AG20443 (cell line): ENCODE results near the gene MYO16.

Experiments used
- DNase-seq: peaks from one replicate; pipeline ENCODE4 v3.0.0; 2012; ENCODE audit warnings: low spot score, mixed read lengths

MYO16 gene

DNA sequence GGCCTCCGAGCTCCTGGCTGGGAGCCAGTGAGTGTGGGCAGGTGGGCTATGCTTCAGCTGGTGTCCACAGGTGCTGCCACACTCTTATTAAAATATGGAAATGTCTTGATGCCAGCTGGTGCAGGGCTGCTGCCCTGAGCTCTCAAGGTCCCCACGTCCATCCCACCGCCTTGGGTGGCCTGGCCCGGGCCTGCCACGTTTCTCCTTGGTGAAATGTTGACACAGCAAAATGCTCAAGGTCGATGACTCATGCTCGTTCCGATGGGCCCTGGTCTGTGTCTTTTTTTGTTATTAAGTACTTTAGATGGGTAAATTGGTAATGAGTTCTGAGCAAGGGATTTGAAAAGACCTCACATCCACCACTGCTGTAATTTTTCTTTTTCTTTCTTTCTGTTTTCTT lies 524.7 kb downstream of the MYO16 start:
- DNase-seq: no peak

DNA sequence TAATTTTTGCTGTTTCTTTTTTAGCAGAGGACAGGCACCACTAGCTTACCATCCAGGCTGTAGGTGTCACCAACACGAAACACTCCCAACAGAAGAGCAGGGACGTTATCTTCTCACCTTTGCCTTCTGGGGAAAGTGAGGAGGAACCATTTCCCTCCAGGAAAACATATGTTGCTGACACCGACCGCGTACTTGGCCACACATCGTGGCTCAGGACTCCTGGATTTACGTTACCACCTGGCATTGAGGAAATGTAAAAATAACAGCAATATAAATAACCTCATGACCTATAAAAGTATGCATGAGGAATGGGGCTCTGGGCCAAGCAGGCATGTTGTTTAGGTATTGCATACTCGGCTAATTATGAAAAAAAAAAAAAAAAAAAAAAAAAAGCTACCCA lies 525.1 kb downstream of the MYO16 start:
- DNase-seq: no peak

DNA sequence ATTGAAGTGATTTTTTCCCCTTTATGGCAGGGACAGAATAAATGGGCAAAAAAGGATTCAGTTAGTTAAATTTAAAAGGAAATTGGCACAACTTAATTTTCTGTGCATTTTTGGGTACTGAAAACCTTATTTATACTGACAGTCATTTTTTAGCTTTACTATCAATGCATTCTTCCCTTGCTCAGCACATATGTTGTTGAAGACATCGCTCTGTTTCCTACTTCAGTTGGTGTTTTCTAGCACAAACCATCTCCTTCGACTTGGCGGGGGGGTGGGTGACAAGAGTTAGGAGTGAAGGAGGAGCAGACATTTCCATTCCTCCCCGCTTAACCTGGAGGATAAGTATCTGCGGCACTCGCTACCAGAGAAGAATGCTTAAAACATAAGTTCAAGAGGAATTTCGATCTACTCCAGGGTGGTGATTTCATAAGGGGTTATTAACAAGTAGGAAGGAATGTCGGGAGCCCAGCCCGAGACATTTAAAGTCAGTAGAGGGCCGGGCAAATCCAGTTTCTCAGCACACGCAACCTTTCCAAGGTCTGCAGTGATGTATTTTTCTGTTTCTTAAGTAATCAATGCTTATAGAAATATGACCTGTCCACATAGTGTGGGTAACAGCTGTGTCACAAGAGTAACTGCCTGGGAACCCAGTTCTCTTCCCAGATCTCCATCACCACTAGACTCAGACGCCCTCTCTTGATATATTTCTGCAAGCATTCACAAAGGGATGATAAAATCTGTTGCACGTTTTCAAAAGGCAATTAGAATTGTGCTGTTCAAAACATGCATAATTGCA lies 525.8 kb downstream of the MYO16 start:
- DNase-seq: peak; percentile 73

DNA sequence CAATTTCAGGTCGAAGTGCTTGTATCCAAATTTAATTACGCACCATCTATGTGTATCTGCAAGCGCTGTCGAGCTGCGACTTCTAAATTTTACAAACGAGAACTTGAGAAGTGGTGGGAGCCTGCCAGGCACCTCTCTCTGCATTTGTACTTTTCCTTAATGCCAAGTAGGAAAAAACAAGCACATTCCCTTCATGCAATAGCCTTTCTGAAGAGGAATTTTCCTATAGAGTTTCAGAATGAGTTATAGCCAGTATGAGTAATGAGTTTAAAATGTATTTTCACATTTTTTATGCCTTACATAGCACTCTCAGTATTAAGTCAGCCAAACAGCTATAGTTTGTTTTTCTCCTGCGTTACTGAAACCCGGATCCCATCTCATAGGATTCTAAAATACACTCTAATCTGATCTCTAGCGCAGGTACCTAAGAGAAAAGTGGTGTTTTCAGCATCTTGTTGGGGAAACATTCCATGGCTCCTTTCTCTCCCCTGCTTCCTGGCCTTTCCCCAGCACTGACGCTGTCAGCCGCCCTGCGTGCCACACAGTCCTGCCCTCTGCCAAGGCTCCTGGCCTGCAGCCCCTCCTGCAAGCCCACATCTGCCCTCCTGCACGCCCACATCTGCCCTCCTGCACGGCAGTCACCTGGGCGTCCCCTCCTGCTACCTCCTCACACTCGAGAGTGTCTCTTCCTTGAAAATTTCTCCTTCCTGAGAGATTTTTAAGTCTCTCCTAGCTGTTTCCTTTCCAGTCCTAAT lies 526.9 kb downstream of the MYO16 start:
- peak; percentile 56 for DNase-seq

DNA sequence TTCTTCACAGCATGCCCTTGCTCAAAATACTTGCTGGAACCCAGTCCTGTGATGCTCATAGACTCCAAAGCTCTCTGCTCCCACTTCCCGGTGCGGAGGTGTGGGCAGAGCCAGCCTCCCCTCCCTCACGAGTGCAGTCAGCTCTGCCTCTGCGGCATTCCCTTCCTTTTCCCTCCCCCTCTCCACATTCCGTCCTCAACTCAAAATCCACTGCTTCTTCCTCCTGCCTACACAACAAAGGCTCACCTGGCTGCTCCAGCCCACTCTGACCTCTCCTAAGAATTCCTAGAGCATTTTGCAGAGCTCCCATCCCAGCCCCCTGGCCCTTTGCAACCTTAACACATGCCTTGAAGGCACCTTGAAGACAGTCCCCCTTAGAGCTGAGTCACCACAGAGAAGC lies 527.9 kb downstream of the MYO16 start:
- no peak for DNase-seq

DNA sequence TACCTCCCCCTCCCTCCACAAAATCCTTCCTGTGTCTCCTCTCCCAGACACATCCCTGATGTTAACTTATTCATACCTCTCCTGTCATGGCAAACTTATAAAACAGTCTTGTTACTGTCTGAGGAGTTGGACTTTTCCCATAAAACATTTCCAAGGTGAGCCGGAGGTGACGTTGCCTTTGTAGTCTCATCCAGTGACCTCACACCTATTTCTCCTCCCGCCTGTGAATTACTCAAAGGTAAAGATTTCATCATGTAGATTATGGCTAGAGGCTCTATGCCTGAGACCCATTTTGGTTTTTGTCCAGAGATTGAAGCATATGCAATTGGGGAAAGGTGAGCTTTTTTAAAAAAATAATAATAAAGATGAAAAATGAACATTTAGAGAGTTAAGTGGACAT lies 529.0 kb downstream of the MYO16 start:
- DNase-seq: no peak

DNA sequence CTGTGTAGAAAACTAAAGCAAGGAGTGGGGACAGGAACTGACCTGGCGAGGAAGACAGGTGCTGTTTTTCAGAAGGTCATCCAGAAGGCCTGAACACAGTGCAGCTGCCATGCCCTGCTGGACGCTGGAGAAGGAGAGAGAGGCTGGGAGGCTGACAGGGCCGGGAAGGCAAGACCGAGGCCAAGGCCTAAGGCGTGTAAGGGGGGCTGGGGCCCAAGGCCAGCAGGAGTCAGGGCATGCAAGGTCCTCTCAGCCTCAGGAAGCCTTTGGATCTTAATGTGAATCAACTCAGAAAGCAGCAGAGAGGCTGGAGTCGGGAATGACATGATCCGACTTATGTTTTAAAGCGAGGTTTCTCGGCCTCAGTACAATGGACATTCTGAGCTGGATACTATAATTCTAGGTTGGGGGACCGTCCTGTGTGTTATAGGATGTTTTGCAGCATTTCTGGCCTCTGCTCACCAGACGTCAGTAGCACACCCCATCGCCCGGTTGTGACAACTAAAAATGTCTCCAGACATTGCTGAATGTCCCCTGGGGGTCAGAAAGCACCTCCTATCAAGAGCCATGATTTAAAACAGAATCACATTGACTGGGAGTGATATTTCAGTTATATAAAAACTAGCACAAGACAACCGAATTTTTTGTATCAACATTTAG lies 530.4 kb downstream of the MYO16 start:
- DNase-seq: no peak

DNA sequence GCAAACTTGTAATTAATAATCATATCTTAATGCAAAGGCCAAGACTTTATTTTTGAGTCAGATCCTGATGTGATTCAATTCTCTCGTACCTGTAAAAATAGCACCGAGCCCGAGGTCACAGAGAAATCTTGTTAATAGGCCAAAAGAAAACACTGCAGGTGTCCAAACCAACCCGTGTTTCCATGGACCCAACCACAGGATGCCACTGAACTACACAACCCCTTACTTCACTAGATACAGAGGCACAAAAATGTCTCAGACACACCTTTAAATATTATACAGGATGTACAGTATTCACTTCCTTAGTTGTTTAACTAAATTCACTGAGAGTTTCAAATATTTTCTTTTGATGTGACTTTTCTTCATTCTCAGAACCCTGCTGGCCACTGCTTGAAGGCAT lies 530.9 kb downstream of the MYO16 start:
- DNase-seq: no peak

DNA sequence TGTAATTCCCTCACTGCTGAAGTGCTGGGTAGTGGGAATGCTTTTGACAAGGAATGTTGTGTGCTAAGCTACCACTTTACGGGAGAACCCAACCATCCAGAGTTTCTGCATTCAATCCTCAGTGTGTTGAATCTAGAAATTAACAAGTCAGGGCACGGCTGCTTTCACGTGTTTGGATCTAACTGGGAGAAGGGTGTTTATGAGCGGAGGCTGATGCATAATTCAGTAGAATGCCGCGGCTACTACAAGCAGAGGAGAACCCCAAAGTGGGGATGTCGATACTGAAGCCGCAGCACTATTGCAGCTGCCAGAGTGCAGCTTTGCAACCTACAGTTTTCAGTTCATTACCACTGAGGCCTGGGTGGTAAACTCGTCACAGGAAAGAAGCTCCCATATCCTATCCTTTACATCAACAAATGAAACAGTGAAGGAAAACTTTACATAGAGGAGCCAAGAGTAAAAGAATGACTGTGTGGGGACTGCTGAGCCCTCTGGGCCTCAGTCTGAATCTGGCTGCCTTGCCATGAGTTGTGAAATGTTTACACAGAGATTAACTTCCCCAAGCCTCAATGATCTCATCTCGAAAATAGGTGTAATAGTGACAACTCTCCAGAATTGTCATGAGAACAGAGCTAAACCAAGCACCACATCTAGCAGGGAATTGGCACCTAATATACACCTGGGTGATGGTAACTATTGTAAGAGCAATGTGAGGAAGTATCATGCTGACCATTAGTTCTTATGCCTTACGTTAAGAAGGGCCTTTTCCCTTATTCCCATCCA lies 531.7 kb downstream of the MYO16 start:
- DNase-seq: no peak

DNA sequence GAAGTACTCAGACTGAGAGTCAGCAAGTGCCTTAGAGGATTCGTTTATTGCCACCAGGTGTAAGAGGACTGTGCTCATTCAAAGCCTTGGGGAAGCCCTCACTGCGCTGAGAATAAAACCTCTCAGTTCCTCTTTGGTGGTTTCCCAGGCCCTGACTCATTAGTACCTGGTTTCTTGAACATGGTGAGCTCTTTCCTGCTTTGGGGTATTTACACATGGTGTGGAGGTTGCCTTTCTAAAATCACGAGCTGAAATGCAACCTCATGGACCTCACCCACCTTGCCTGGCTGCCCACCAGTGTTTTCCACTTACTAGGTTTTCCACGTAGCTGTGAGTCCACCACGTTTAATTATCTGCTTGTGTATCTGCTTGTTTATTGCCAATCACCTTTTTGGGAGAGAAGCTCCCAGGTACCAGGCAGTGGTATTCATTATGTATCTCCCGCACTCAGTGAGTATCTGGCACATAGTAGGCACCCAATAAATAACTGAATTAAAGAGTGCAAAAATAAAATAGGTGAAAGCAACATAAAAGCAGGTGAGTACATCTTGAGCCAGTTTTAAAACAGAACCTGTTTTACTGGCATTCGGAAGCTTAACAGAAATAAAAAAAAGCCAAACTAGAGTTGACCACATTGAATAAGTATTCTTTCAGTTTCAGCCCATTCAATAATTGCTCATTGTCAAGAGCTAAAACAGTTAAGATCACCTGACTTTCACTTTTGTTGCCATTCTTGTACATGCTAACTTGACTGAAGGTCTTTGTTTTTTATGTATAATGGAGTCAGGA lies 533.0 kb downstream of the MYO16 start:
- no peak for DNase-seq

DNA sequence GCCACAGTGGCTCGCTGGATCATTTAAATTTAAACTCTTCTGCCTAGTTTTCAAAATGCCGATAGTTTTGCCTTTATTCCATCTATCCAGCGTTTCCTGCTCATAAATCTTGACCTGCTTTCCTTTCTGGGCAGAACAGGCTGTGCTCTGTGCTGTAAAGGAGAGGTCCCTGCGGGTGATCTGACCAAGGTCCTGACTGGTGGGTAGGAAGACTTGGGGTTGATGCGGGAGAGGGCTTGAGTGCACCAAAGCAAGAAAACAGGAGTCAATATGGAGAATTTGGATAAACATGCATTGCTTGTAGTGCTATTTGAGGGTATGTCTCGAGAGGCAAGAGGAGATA lies 533.6 kb downstream of the MYO16 start:
- no peak for DNase-seq

DNA sequence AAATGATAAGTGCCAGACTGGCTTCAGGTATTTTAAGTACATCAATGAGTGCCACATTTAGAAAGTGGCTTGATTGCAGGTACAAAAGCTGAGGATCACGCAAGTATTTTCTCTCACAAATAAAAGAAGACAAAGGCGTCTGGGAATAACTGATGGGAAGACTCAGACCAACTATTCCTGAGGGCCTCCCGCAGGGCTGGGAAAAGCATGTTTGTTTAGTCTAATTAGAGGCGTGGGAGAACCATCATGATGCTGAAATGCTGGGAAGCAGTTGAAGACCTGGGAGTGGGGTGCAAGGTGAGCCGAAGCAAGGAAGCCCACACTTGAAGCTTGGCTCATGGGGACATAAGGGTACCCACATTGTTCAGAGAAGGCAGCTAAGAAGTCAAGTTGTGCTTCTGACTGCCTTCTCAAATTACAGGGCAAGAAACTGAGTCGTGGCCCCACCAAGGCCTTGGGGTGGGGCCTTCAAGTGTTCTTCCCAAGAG lies 536.0 kb downstream of the MYO16 start:
- no peak for DNase-seq

DNA sequence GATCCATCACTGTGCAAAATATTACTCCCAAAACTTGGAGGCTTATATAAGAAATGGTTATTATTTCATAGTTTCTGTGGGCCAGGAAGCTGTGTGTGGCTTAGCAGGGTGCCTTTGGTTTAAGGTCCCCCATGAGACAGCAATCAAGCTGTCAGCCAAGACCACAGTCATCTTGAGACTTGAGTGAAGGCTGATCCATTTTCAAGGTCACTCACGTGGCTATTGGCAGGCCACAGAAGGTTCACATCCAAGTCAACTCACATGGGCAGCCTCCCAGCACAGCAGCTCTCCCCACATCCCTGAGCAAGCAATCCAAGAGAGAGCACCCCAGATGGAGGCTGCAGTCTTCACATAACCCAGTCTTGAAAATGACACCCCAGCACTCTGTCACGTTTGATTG lies 537.4 kb downstream of the MYO16 start:
- DNase-seq: no peak

DNA sequence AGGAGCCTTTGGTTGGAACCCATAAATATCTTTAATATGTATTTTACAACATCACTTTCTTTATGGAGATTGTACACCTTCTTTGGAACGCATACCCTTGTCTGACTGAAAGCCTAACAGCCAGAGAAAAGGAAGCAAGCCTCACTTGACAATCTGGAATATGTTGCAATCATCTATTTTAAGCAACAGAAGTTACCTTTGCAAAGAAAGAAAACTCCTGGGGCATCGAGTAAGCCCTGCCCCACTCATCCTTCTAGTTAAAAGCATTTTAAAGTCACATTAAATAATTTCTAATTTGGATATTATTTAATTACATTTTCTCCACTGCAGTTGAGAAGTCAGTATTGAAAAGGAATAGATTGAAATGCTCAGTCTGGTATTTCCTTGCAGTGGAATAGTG lies 542.7 kb downstream of the MYO16 start:
- DNase-seq: no peak

DNA sequence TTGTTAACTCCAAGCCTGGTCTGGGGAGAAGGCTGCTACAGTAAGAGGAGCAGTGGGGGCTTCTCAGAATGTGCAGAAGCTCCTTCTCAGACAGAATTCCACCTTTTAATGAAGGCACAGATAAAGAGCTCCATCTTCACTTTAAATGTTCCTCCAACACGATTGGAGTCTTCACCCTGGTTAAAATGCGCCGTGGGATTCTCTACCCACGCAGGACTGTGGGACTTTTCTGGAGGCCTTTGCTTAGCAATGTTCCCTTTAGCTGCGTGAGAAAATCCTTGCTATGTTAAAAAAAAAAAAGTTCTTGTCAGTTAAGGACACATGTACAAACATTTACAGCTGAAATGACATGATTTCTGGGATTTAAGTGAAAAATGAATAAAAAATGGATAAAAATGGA lies 546.3 kb downstream of the MYO16 start:
- DNase-seq: no peak

DNA sequence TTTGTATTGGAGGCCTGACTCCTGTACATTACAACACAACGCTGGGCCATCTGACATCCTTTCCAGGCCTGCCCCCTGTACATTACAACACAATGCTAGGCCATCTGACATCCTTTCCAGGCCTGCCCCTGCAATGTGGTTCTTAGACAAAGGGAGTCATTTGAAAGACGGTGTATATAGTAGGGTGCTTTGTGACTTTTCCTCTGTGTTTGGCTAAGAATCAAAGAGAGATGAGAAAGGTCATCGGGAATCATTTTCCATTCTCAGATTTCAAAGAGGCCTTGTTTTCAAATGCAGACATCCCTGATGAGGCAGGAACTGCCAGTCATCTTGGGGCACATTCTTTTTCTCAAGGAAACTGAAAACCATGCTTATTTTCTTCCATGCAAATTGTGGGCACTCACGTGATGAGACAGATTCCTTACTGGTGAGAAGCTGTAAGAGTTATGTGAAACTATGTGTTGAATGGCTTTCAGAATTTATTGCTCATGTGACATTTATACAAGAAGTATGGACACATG lies 551.6 kb downstream of the MYO16 start:
- peak; percentile 71 for DNase-seq

DNA sequence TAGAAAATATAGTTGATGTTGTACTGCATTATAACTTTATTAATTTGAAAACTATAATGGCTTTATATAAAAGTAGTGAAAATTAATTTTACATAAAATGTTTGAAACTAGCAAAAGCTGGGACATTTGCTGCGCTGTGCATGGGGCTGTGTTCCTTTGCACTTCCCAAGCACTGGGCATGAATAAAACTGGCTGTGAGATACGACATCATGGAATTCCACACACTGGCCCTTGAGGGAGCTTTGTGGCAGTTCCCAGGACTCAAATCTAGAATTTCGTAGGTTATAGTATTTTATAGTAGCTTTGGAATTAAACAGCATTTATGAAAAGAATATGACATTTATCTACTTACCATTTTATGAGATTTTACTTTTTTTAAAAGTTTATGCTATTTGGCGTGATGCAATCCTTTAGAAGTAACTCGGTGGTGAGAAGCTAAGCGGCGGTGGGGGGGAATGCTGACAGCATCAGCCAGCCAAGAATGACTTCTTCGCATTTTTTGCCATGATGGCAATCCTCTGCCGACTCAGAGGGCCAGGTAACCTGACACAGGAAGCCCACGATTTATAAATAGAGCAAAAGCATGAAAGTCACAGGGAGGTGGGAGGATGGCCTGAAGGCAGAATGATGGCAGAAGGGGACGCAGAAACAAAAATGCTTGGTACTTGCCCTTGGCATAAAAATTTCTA lies 553.5 kb downstream of the MYO16 start:
- no peak for DNase-seq

DNA sequence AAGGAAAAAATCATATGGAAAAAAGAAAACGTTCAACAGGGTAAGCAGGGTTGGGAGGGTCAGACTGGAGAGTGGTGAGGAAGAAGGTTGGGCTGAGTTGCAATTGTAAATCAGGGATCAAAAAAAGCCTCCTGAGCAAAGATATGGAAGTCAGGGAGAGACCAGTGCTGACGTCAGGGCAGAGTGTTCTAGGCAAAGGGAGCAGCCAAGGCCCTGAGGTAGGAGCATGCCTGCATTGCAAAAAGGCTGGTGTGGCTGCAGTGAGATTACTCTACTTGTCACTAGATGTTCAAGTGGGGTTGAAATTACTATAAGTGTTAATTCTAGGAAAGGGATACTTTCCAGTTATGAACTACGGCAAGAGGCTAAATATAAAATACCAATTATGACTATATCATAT lies 562.0 kb downstream of the MYO16 start:
- DNase-seq: no peak

DNA sequence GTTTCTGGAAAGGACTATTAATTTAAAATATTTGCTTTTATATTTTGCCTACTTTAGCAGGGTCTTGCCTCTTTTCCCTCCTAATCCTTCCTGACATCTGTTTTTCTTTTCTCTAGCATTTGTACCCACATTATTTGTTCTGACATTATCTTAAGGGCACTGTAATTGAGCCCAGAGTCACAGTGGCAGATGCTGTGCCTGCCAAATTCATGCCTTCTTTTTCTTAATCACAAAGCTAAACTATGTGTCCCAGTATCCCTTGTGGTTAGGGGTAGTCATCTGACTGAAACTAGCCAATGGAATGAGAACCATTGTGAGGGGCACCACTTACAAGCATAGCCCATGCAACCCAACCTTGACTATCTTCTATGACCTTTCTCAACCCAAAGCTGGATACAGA lies 562.9 kb downstream of the MYO16 start:
- no peak for DNase-seq

DNA sequence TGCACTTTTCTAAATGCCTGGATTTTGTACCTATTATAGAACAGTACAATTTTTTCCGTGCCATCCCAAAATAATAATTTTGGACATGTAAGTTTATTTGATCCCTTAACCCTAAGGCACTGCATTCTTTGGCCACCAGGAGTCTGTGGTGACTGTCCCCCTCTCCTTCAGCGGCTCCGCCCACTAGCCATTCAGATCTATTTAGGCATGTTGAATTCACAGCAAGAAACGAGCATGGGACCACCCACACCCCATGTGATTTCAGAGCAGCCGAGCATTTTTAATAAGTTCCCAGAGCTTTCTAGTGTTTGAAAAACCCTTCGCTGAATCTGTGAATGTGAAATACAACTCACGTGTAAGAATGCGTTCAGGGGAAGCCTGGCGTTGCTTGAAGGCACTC lies 567.5 kb downstream of the MYO16 start:
- no peak for DNase-seq

DNA sequence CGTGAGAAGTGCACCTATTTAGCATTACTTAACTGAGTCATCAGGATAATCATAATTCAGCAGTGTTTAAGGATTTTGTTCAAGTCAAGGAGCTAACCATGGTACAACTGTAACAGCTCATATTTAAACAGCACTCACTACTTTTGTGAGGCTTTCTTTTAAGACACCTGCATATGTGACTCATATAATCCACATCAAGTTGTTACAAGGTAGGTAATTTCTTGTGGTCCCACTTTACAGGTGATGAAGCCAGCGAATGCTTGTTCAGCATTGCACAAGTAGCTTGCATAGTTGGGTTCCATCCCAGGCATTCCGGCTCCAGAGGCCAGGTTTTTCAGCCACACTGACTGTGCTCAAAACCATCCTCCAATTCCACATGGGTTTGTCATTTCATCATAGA lies 569.2 kb downstream of the MYO16 start:
- DNase-seq: peak; percentile 35
